ENCODE data around the gene ATG10.

ATG10 gene

GRCh38 chr5:82149434-82149833, 177.6 kb downstream of the ATG10 start:
- Histone ChIP-seq H3K79me2 (ENCODE audit: insufficient read depth, low read length) (0 out of 2 replicates have a peak, but pooled peaks cover 3% of the 10 kb centered on the region), H3K4me2 (ENCODE audit: insufficient read depth, low read length) (no peak overlapping the region), H3K36me3 (ENCODE audit: insufficient read depth, low read length) (no peaks in the 10 kb centered on the region), H3K27me3 (ENCODE audit: insufficient read depth, low read length, poor library complexity) (no peaks in the 10 kb centered on the region), H3K27ac (ENCODE audit: low read length) (no peak overlapping the region), H3K9me3 (ENCODE audit: insufficient read depth, low read length, severe bottlenecking) (no peaks in the 10 kb centered on the region), H3K4me3 (ENCODE audit: low read depth in 1 of 2, low read length in 2 of 2) (no peak overlapping the region), H3K9ac (ENCODE audit: low read depth, low read length) (no peak overlapping the region), H3K4me1 (ENCODE audit: insufficient read depth, low read length) (no peaks in the 10 kb centered on the region), H2AFZ (ENCODE audit: low read depth, low read length) (no peak overlapping the region), H4K20me1 (ENCODE audit: insufficient read depth, low read length) (no peaks in the 10 kb centered on the region)
- no peak for ATAC-seq (ENCODE audit: insufficient read depth, low read depth)
- no peak for DNase-seq
- TF ChIP-seq EZH2 (IDR thresholded peaks at IDR 0.05; ENCODE audit: borderline replicate concordance, low read depth, low read length, severe bottlenecking) = no peak
- TF ChIP-seq, protein P1, sequence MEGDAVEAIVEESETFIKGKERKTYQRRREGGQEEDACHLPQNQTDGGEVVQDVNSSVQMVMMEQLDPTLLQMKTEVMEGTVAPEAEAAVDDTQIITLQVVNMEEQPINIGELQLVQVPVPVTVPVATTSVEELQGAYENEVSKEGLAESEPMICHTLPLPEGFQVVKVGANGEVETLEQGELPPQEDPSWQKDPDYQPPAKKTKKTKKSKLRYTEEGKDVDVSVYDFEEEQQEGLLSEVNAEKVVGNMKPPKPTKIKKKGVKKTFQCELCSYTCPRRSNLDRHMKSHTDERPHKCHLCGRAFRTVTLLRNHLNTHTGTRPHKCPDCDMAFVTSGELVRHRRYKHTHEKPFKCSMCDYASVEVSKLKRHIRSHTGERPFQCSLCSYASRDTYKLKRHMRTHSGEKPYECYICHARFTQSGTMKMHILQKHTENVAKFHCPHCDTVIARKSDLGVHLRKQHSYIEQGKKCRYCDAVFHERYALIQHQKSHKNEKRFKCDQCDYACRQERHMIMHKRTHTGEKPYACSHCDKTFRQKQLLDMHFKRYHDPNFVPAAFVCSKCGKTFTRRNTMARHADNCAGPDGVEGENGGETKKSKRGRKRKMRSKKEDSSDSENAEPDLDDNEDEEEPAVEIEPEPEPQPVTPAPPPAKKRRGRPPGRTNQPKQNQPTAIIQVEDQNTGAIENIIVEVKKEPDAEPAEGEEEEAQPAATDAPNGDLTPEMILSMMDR (IDR thresholded peaks at IDR 0.05; ENCODE audit: borderline replicate concordance, extremely low read depth, low read length, poor library complexity, severe bottlenecking) = no peak

GRCh38 chr5:82150559-82150958, 178.7 kb downstream of the ATG10 start:
- H3K36me3 ChIP-seq (ENCODE audit: insufficient read depth, low read length) = no peaks in the 10 kb centered on the region
- no peak overlapping the region for H3K4me2 ChIP-seq (ENCODE audit: insufficient read depth, low read length)
- H2AFZ ChIP-seq (ENCODE audit: low read depth, low read length) = no peak overlapping the region
- no peak overlapping the region for H3K9ac ChIP-seq (ENCODE audit: low read depth, low read length)
- no peaks in the 10 kb centered on the region for H3K4me1 ChIP-seq (ENCODE audit: insufficient read depth, low read length)
- TF ChIP-seq, protein P1 (IDR thresholded peaks at IDR 0.05; ENCODE audit: borderline replicate concordance, extremely low read depth, low read length, poor library complexity, severe bottlenecking) = no peak
- no peak for TF ChIP-seq EZH2 (IDR thresholded peaks at IDR 0.05; ENCODE audit: borderline replicate concordance, low read depth, low read length, severe bottlenecking)
- H3K4me3 ChIP-seq (ENCODE audit: low read depth in 1 of 2, low read length in 2 of 2) = no peak overlapping the region
- no peak overlapping the region for H3K27ac ChIP-seq (ENCODE audit: low read length)
- H3K27me3 ChIP-seq (ENCODE audit: insufficient read depth, low read length, poor library complexity) = no peaks in the 10 kb centered on the region
- no peak for DNase-seq
- no peak for ATAC-seq (ENCODE audit: insufficient read depth, low read depth)
- no peaks in the 10 kb centered on the region for H3K9me3 ChIP-seq (ENCODE audit: insufficient read depth, low read length, severe bottlenecking)
- H4K20me1 ChIP-seq (ENCODE audit: insufficient read depth, low read length) = no peaks in the 10 kb centered on the region
- H3K79me2 ChIP-seq (ENCODE audit: insufficient read depth, low read length) = 0 out of 2 replicates have a peak, but pooled peaks cover 3% of the 10 kb centered on the region

GRCh38 chr5:82151204-82151603, 179.4 kb downstream of the ATG10 start:
- H3K27me3 ChIP-seq (ENCODE audit: insufficient read depth, low read length, poor library complexity) = no peaks in the 10 kb centered on the region
- no peaks in the 10 kb centered on the region for H4K20me1 ChIP-seq (ENCODE audit: insufficient read depth, low read length)
- H3K4me3 ChIP-seq (ENCODE audit: low read depth in 1 of 2, low read length in 2 of 2) = no peak overlapping the region
- no peak overlapping the region for H3K27ac ChIP-seq (ENCODE audit: low read length)
- H3K4me2 ChIP-seq (ENCODE audit: insufficient read depth, low read length) = no peak overlapping the region
- no peaks in the 10 kb centered on the region for H3K9me3 ChIP-seq (ENCODE audit: insufficient read depth, low read length, severe bottlenecking)
- H2AFZ ChIP-seq (ENCODE audit: low read depth, low read length) = no peak overlapping the region
- no peak for TF ChIP-seq EZH2 (IDR thresholded peaks at IDR 0.05; ENCODE audit: borderline replicate concordance, low read depth, low read length, severe bottlenecking)
- TF ChIP-seq, protein P1 (IDR thresholded peaks at IDR 0.05; ENCODE audit: borderline replicate concordance, extremely low read depth, low read length, poor library complexity, severe bottlenecking) = no peak
- ATAC-seq (ENCODE audit: insufficient read depth, low read depth) (no peak), DNase-seq (no peak)
- H3K79me2 ChIP-seq (ENCODE audit: insufficient read depth, low read length) = 0 out of 2 replicates have a peak, but pooled peaks cover 3% of the 10 kb centered on the region
- H3K4me1 ChIP-seq (ENCODE audit: insufficient read depth, low read length) = no peaks in the 10 kb centered on the region
- no peak overlapping the region for H3K9ac ChIP-seq (ENCODE audit: low read depth, low read length)
- no peaks in the 10 kb centered on the region for H3K36me3 ChIP-seq (ENCODE audit: insufficient read depth, low read length)

- H3K4me3 ChIP-seq (ENCODE audit: low read depth in 1 of 2, low read length in 2 of 2) = no peak overlapping the region
- H3K9ac ChIP-seq (ENCODE audit: low read depth, low read length) = no peak overlapping the region
- H3K4me1 ChIP-seq (ENCODE audit: insufficient read depth, low read length) = no peaks in the 10 kb centered on the region
- no peak overlapping the region for H2AFZ ChIP-seq (ENCODE audit: low read depth, low read length)
- DNase-seq (no peak), ATAC-seq (ENCODE audit: insufficient read depth, low read depth) (no peak)
- H4K20me1 ChIP-seq (ENCODE audit: insufficient read depth, low read length) = no peaks in the 10 kb centered on the region
- H3K4me2 ChIP-seq (ENCODE audit: insufficient read depth, low read length) = no peak overlapping the region
- H3K9me3 ChIP-seq (ENCODE audit: insufficient read depth, low read length, severe bottlenecking) = no peaks in the 10 kb centered on the region
- H3K79me2 ChIP-seq (ENCODE audit: insufficient read depth, low read length) = no peaks in the 10 kb centered on the region
- no peak for TF ChIP-seq EZH2 (IDR thresholded peaks at IDR 0.05; ENCODE audit: borderline replicate concordance, low read depth, low read length, severe bottlenecking)
- TF ChIP-seq, protein P1 (IDR thresholded peaks at IDR 0.05; ENCODE audit: borderline replicate concordance, extremely low read depth, low read length, poor library complexity, severe bottlenecking) = no peak
- H3K36me3 ChIP-seq (ENCODE audit: insufficient read depth, low read length) = no peaks in the 10 kb centered on the region
- H3K27ac ChIP-seq (ENCODE audit: low read length) = no peak overlapping the region
- H3K27me3 ChIP-seq (ENCODE audit: insufficient read depth, low read length, poor library complexity) = no peaks in the 10 kb centered on the region
Measured at GRCh38 chr5:82151662-82152061, 179.8 kb downstream of the ATG10 start.
